GM21528 (cell line): Measurements from ENCODE around the gene DCDC1.
A peak's percentile ranks its signal among the peaks of the same experiment; 100 is the strongest.
"Not testable (repeated sequence)": the region's sequence is repeated elsewhere in the genome, so short reads cannot be mapped to it uniquely, and the experiment has no call there.

Experiments used
- ATAC-seq: cut with Tn5 transposase; IDR thresholded peaks from one replicate; pipeline ENCODE4 v1.9.1; 2021; ENCODE audit warnings: mild to moderate bottlenecking, moderate library complexity; ENCODE audit not compliant: unreplicated experiment, low FRiP score

Gene DCDC1

GRCh38 chr11:31327417-31327816 is 42.1 kb downstream of the DCDC1 start:
- no peak for ATAC-seq

GRCh38 chr11:31326470-31327148 is 42.9 kb downstream of the DCDC1 start:
- ATAC-seq: peak; percentile 74

- no peak for ATAC-seq
These were observed 44.4 kb downstream of the DCDC1 start for GRCh38 chr11:31325160-31325559.

GRCh38 chr11:31323145-31323544 is 46.4 kb downstream of the DCDC1 start:
- ATAC-seq: no peak

- ATAC-seq: not testable (repeated sequence)
These were observed 48.0 kb downstream of the DCDC1 start for GRCh38 chr11:31321494-31321893.

- no peak for ATAC-seq
These were observed 65.8 kb downstream of the DCDC1 start for GRCh38 chr11:31303644-31304180.

GRCh38 chr11:31301549-31302510 is 67.7 kb downstream of the DCDC1 start:
- no peak for ATAC-seq

- no peak for ATAC-seq
These were observed 74.2 kb downstream of the DCDC1 start for GRCh38 chr11:31295308-31295707.

- not testable (repeated sequence) for ATAC-seq
These were observed 96.0 kb downstream of the DCDC1 start for GRCh38 chr11:31273527-31273926.

GRCh38 chr11:31267720-31268119 is 101.8 kb downstream of the DCDC1 start:
- ATAC-seq: no peak

- no peak for ATAC-seq
These were observed 104.7 kb downstream of the DCDC1 start for GRCh38 chr11:31264834-31265233.

- ATAC-seq: no peak
These were observed 106.8 kb downstream of the DCDC1 start for GRCh38 chr11:31262761-31263160.

- ATAC-seq: no peak
These were observed 109.7 kb downstream of the DCDC1 start for GRCh38 chr11:31259797-31260196.

GRCh38 chr11:31254415-31254814 is 115.1 kb downstream of the DCDC1 start:
- ATAC-seq: no peak

GRCh38 chr11:31248768-31249167 is 120.8 kb downstream of the DCDC1 start:
- ATAC-seq: no peak

- ATAC-seq: no peak
These were observed 122.2 kb downstream of the DCDC1 start for GRCh38 chr11:31247321-31247720.

- ATAC-seq: no peak
These were observed 122.9 kb downstream of the DCDC1 start for GRCh38 chr11:31246451-31247165.

- ATAC-seq: no peak
These were observed 125.8 kb downstream of the DCDC1 start for GRCh38 chr11:31243706-31244105.

- ATAC-seq: no peak
These were observed 129.1 kb downstream of the DCDC1 start for GRCh38 chr11:31240340-31240904.
